WTC11 (cell line): ENCODE measurements around the gene UCK2. TPM values are rescaled to one million over a fixed set of nuclear protein-coding genes. Genes with fewer than 3 reads are reported as not detected.

Experiments
- ATAC-seq: fragments of 200-7000 bp; cut with Tn5 transposase; 2 replicates; pipeline ENCODE4 v1.10.0; 2021; ENCODE audit warnings: mild to moderate bottlenecking, moderate library complexity
- CTCF ChIA-PET: fragments of 300-600 bp; sonication (Branson Sonifier 250); formaldehyde crosslinking; loops from one replicate; lab custom pipeline; 2021; ENCODE audit warnings: antibody characterized with exemption; lab: Charles Lee
- POLR2A ChIA-PET: fragments of 350-600 bp; sonication (Branson Sonifier 250); formaldehyde crosslinking; loops from one replicate; lab custom pipeline; 2021; ENCODE audit warnings: antibody characterized with exemption; lab: Charles Lee
- DNase-seq: peaks from one replicate; pipeline ENCODE4 v3.0.0; 2021; ENCODE audit warnings: low spot score
- H3K27ac Mint-ChIP-seq: 2 replicates; pipeline ENCODE4 v1.8.0; 2021; ENCODE audit warnings: mixed read lengths
- H3K27me3 Mint-ChIP-seq: 2 replicates; pipeline ENCODE4 v1.8.0; 2021; ENCODE audit warnings: low read depth, mild to moderate bottlenecking, moderate library complexity, mixed read lengths
- H3K36me3 Mint-ChIP-seq: 2 replicates; pipeline ENCODE4 v1.8.0; 2021; ENCODE audit warnings: mixed read lengths
- H3K4me1 Mint-ChIP-seq: 2 replicates; pipeline ENCODE4 v1.8.0; 2022; ENCODE audit warnings: mixed read lengths
- H3K4me3 Mint-ChIP-seq: 2 replicates; pipeline ENCODE4 v1.8.0; 2021; ENCODE audit warnings: mild to moderate bottlenecking, moderate library complexity, mixed read lengths
- H3K9me3 Mint-ChIP-seq: 2 replicates; pipeline ENCODE4 v1.8.0; 2021; ENCODE audit warnings: mixed read lengths
- AR ChIP-seq: fragments of 250-450 bp; sonication (Bioruptor Pico); IDR thresholded peaks from 2 replicates; pipeline ENCODE4 v1.9.0; 2021; ENCODE audit warnings: mild to moderate bottlenecking
- ATF1 ChIP-seq: sonication (generic); formaldehyde crosslinking; IDR thresholded peaks from 2 replicates; pipeline ENCODE4 v1.8.1; 2023; ENCODE audit warnings: mild to moderate bottlenecking, moderate library complexity, missing genetic modification reagents
- CREM ChIP-seq: sonication (generic); formaldehyde crosslinking; IDR thresholded peaks from 2 replicates; pipeline ENCODE4 v1.8.1; 2022; ENCODE audit warnings: mild to moderate bottlenecking, missing genetic modification reagents, moderate library complexity
- ELF4 ChIP-seq: sonication (generic); formaldehyde crosslinking; IDR thresholded peaks from 2 replicates; pipeline ENCODE4 v1.8.1; 2022; ENCODE audit warnings: low read depth, mild to moderate bottlenecking, moderate library complexity, missing genetic modification reagents
- ETV6 ChIP-seq: sonication (generic); formaldehyde crosslinking; IDR thresholded peaks from 2 replicates; pipeline ENCODE4 v1.8.1; 2022; ENCODE audit warnings: mild to moderate bottlenecking, missing genetic modification reagents
- FOXK1 ChIP-seq: sonication (generic); formaldehyde crosslinking; IDR thresholded peaks from 2 replicates; pipeline ENCODE4 v1.8.0; 2022; ENCODE audit warnings: mild to moderate bottlenecking, moderate library complexity, missing genetic modification reagents
- HMGA2 ChIP-seq: fragments of 250-450 bp; sonication (Bioruptor Pico); IDR thresholded peaks from 2 replicates; pipeline ENCODE4 v1.4.0; 2021; ENCODE audit warnings: mild to moderate bottlenecking, moderate library complexity
- IRF1 ChIP-seq: sonication (generic); formaldehyde crosslinking; IDR thresholded peaks from 2 replicates; pipeline ENCODE4 v1.8.0; 2023; ENCODE audit warnings: missing genetic modification reagents
- JUN ChIP-seq: sonication (generic); formaldehyde crosslinking; IDR thresholded peaks from 2 replicates; pipeline ENCODE4 v1.8.0; 2023; ENCODE audit warnings: mild to moderate bottlenecking, missing genetic modification reagents
- MAX ChIP-seq: sonication (generic); formaldehyde crosslinking; IDR thresholded peaks from 2 replicates; pipeline ENCODE4 v1.8.0; 2022; ENCODE audit warnings: mild to moderate bottlenecking, missing genetic modification reagents
- NFATC4 ChIP-seq: fragments of 250-450 bp; sonication (Bioruptor Pico); IDR thresholded peaks from 2 replicates; pipeline ENCODE4 v1.9.0; 2021; ENCODE audit warnings: mild to moderate bottlenecking
- NFYB ChIP-seq: sonication (generic); formaldehyde crosslinking; conservative IDR thresholded peaks from 2 replicates; pipeline ENCODE4 v1.8.0; 2022; ENCODE audit warnings: low read depth, missing genetic modification reagents
- SMAD3 ChIP-seq: sonication (generic); formaldehyde crosslinking; IDR thresholded peaks from 2 replicates; pipeline ENCODE4 v1.8.0; 2022; ENCODE audit warnings: missing genetic modification reagents, mild to moderate bottlenecking, borderline replicate concordance
- TEAD1 ChIP-seq: sonication (generic); formaldehyde crosslinking; IDR thresholded peaks from 2 replicates; pipeline ENCODE4 v1.8.0; 2022; ENCODE audit warnings: mild to moderate bottlenecking, missing genetic modification reagents
- TEAD4 ChIP-seq: sonication (generic); formaldehyde crosslinking; IDR thresholded peaks from 2 replicates; pipeline ENCODE4 v1.8.0; 2022; ENCODE audit warnings: mild to moderate bottlenecking, missing genetic modification reagents
- USF1 ChIP-seq: sonication (generic); formaldehyde crosslinking; IDR thresholded peaks from 2 replicates; pipeline ENCODE4 v1.8.0; 2022; ENCODE audit warnings: mild to moderate bottlenecking, missing genetic modification reagents
- ZNF138 ChIP-seq: sonication (generic); formaldehyde crosslinking; conservative IDR thresholded peaks from 2 replicates; pipeline ENCODE4 v1.8.1; 2022; ENCODE audit warnings: mild to moderate bottlenecking, moderate library complexity, missing genetic modification reagents
- ZNF281 ChIP-seq: sonication (generic); formaldehyde crosslinking; IDR thresholded peaks from 2 replicates; pipeline ENCODE4 v1.8.0; 2023; ENCODE audit warnings: mild to moderate bottlenecking, missing genetic modification reagents
- ZNF416 ChIP-seq: fragments of 250-450 bp; sonication (Bioruptor Pico); IDR thresholded peaks from 2 replicates; pipeline ENCODE4 v1.9.0; 2021; ENCODE audit warnings: mild to moderate bottlenecking, inconsistent platforms
- ZNF512 ChIP-seq: sonication (generic); formaldehyde crosslinking; IDR thresholded peaks from 2 replicates; pipeline ENCODE4 v1.8.1; 2022; ENCODE audit warnings: missing genetic modification reagents, borderline replicate concordance
- total RNA-seq: library from RNA; stranded (reverse); gene quantifications from 3 replicates; pipeline ENCODE4 v1.2.3, GENCODE V29; 2021

UCK2 gene
- total RNA-seq, 1 experiment from 2014 or later: 85.7 TPM

GRCh38 chr1:165903672-165904071 lies 76.3 kb downstream of the UCK2 start:
- ChIA-PET POLR2A (no interaction called here), CTCF (no interaction called here)
- Mint-ChIP-seq H3K36me3 (peaks cover 59% of the 10 kb centered on the region), H3K27me3 (no peaks in the 10 kb centered on the region), H3K9me3 (no peaks in the 10 kb centered on the region), H3K4me3 (no peak overlapping the region), H3K27ac (no peak overlapping the region), H3K4me1 (peaks cover 9% of the 10 kb centered on the region; the same call in 1 of the 2 replicates)
- DNase-seq (no peak), ATAC-seq (no peak)
- TF ChIP-seq ELF4 (CRISPR knock-in tag) (no peak), ATF1 (no peak), ZNF512 (CRISPR knock-in tag) (no peak), CREM (CRISPR knock-in tag) (no peak)

- H3K9me3 Mint-ChIP-seq: no peaks in the 10 kb centered on the region
- H3K4me3 Mint-ChIP-seq: no peak overlapping the region
- peaks cover 8% of the 10 kb centered on the region; the same call in 1 of the 2 replicates for H3K4me1 Mint-ChIP-seq
- no peak overlapping the region for H3K27ac Mint-ChIP-seq
- CTCF ChIA-PET: no interaction called here
- H3K36me3 Mint-ChIP-seq: peaks cover 62% of the 10 kb centered on the region
- POLR2A ChIA-PET: no interaction called here
- TF ChIP-seq ZNF416 (CRISPR knock-in tag) (no peak), USF1 (CRISPR knock-in tag) (no peak), ETV6 (CRISPR knock-in tag) (no peak), NFATC4 (CRISPR knock-in tag) (no peak), FOXK1 (CRISPR knock-in tag) (no peak), NFYB (CRISPR knock-in tag) (no peak), TEAD4 (CRISPR knock-in tag) (no peak), JUN (CRISPR knock-in tag) (no peak), TEAD1 (CRISPR knock-in tag) (no peak), IRF1 (no peak), MAX (no peak), AR (no peak), SMAD3 (CRISPR knock-in tag) (no peak), ZNF138 (CRISPR knock-in tag) (no peak), HMGA2 (CRISPR knock-in tag) (no peak), ZNF281 (CRISPR knock-in tag) (no peak)
- DNase-seq (no peak), ATAC-seq (no peak)
- H3K27me3 Mint-ChIP-seq: no peaks in the 10 kb centered on the region
Measured at GRCh38 chr1:165904948-165905347, 77.5 kb downstream of the UCK2 start.
